NCI-H146 (cell line): ENCODE results near the gene GLIS2.

ENCODE experiments used
- DNase-seq: peaks from one replicate; lab custom pipeline; 2025; lab: John Stamatoyannopoulos, UW

GLIS2 gene

GRCh38 chr16:4370151-4370550 lies 54.3 kb downstream of the GLIS2 start:
- DNase-seq = no peak

- no peak for DNase-seq
These were observed 54.9 kb downstream of the GLIS2 start for GRCh38 chr16:4370570-4371356.

- peak; percentile 60 for DNase-seq
These were observed 55.6 kb downstream of the GLIS2 start, which contains the start of gene VASN for GRCh38 chr16:4371357-4372000. Gene VASN (plus strand): TSS chr16:4371848. CDS start chr16:4380878, 9,030 bp downstream.

GRCh38 chr16:4372001-4372577 lies 56.2 kb downstream of the GLIS2 start:
- DNase-seq = peak; percentile 26

GRCh38 chr16:4372578-4373355 lies 56.9 kb downstream of the GLIS2 start:
- DNase-seq = peak; percentile 91

GRCh38 chr16:4373356-4373908 lies 57.6 kb downstream of the GLIS2 start:
- DNase-seq = no peak

- DNase-seq = no peak
These were observed 58.3 kb downstream of the GLIS2 start for GRCh38 chr16:4373909-4374742.

- DNase-seq = no peak
These were observed 59.9 kb downstream of the GLIS2 start for GRCh38 chr16:4375717-4376116.

- DNase-seq = no peak
These were observed 60.4 kb downstream of the GLIS2 start for GRCh38 chr16:4376126-4376892.

GRCh38 chr16:4376893-4377572 lies 61.2 kb downstream of the GLIS2 start:
- no peak for DNase-seq

- DNase-seq = no peak
These were observed 61.8 kb downstream of the GLIS2 start for GRCh38 chr16:4377573-4378154.

- no peak for DNase-seq
These were observed 62.3 kb downstream of the GLIS2 start for GRCh38 chr16:4378161-4378666.

GRCh38 chr16:4378999-4379690 lies 63.3 kb downstream of the GLIS2 start:
- DNase-seq = no peak

- DNase-seq = no peak
These were observed 64.5 kb downstream of the GLIS2 start for GRCh38 chr16:4380119-4381063.

- no peak for DNase-seq
These were observed 65.4 kb downstream of the GLIS2 start for GRCh38 chr16:4381072-4381934.
